Amniotic epithelial cell (primary cell): ENCODE data around the gene RAB8B.
A peak's percentile ranks its signal among the peaks of the same experiment; 100 is the strongest.

Experiments used
- DNase-seq: peaks from one replicate; pipeline ENCODE4 v3.0.0-alpha.2; 2010; ENCODE audit warnings: low read depth

RAB8B gene

GRCh38 chr15:63274427-63274826 lies 85.0 kb downstream of the RAB8B start:
- no peak for DNase-seq

- peak; percentile 38 for DNase-seq
Measured at GRCh38 chr15:63276342-63277037, 87.1 kb downstream of the RAB8B start.

GRCh38 chr15:63277038-63277892 lies 87.9 kb downstream of the RAB8B start, which contains the start of gene APH1B:
APH1B (plus strand) TSS chr15:63277605; CDS start chr15:63277624, 19 bp downstream.
- DNase-seq: peak; percentile 36

GRCh38 chr15:63277893-63278456 lies 88.6 kb downstream of the RAB8B start:
- DNase-seq: no peak

- DNase-seq: no peak
Measured at GRCh38 chr15:63283126-63283525, 93.7 kb downstream of the RAB8B start.

- no peak for DNase-seq
Measured at GRCh38 chr15:63284335-63284734, 94.9 kb downstream of the RAB8B start.

GRCh38 chr15:63287109-63287508 lies 97.7 kb downstream of the RAB8B start:
- peak; percentile 12 for DNase-seq

- peak; percentile 9 for DNase-seq
Measured at GRCh38 chr15:63288342-63288741, 98.9 kb downstream of the RAB8B start.

GRCh38 chr15:63288778-63289378 lies 99.5 kb downstream of the RAB8B start:
- peak; percentile 55 for DNase-seq

GRCh38 chr15:63291507-63291906 lies 102.1 kb downstream of the RAB8B start:
- peak; percentile 70 for DNase-seq

- no peak for DNase-seq
Measured at GRCh38 chr15:63292241-63292640, 102.8 kb downstream of the RAB8B start.

GRCh38 chr15:63292771-63293170 lies 103.4 kb downstream of the RAB8B start:
- DNase-seq: peak; percentile 86

- DNase-seq: no peak
Measured at GRCh38 chr15:63294359-63294758, 105.0 kb downstream of the RAB8B start.

- DNase-seq: no peak
Measured at GRCh38 chr15:63295341-63295740, 105.9 kb downstream of the RAB8B start.

- no peak for DNase-seq
Measured at GRCh38 chr15:63296195-63296594, 106.8 kb downstream of the RAB8B start.

- DNase-seq: no peak
Measured at GRCh38 chr15:63299943-63300575, 110.7 kb downstream of the RAB8B start.

- DNase-seq: no peak
Measured at GRCh38 chr15:63301088-63301487, 111.7 kb downstream of the RAB8B start.

GRCh38 chr15:63305260-63305659 lies 115.9 kb downstream of the RAB8B start:
- DNase-seq: no peak

GRCh38 chr15:63306492-63307073 lies 117.2 kb downstream of the RAB8B start:
- no peak for DNase-seq

- no peak for DNase-seq
Measured at GRCh38 chr15:63308491-63308890, 119.1 kb downstream of the RAB8B start.

GRCh38 chr15:63308947-63309346 lies 119.5 kb downstream of the RAB8B start:
- DNase-seq: no peak

GRCh38 chr15:63310646-63311045 lies 121.2 kb downstream of the RAB8B start:
- DNase-seq: peak; percentile 20
